ENCODE data around the gene VAV2. TPM values are rescaled to one million over a fixed set of nuclear protein-coding genes. Genes with fewer than 3 reads are reported as not detected.

VAV2 gene
- total RNA-seq, 1 donor from 2014 or later, result 24.4 TPM

- TF ChIP-seq CTCF (IDR thresholded peaks at IDR 0.05), result no peak
- H3K27me3 Mint-ChIP-seq (ENCODE audit: unreplicated experiment), result no peaks in the 10 kb centered on the region
- DNase-seq (ENCODE audit: extremely low spot score, unreplicated experiment), result no peak
- no peak overlapping the region for H3K4me3 Mint-ChIP-seq (ENCODE audit: unreplicated experiment)
- H3K27ac Mint-ChIP-seq (ENCODE audit: unreplicated experiment), result no peak overlapping the region
- no peaks in the 10 kb centered on the region for H3K36me3 Mint-ChIP-seq (ENCODE audit: unreplicated experiment)
- no peaks in the 10 kb centered on the region for H3K9me3 Mint-ChIP-seq (ENCODE audit: unreplicated experiment)
- H3K4me1 Mint-ChIP-seq (ENCODE audit: unreplicated experiment), result peaks cover 49% of the 10 kb centered on the region
Measured at GRCh38 chr9:133981589-133981957, 10.6 kb downstream of the VAV2 start.

GRCh38 chr9:133980864-133981588 is 11.1 kb downstream of the VAV2 start:
- no peaks in the 10 kb centered on the region for H3K36me3 Mint-ChIP-seq (ENCODE audit: unreplicated experiment)
- no peaks in the 10 kb centered on the region for H3K27me3 Mint-ChIP-seq (ENCODE audit: unreplicated experiment)
- H3K9me3 Mint-ChIP-seq (ENCODE audit: unreplicated experiment), result no peaks in the 10 kb centered on the region
- H3K27ac Mint-ChIP-seq (ENCODE audit: unreplicated experiment), result no peak overlapping the region
- peaks cover 49% of the 10 kb centered on the region for H3K4me1 Mint-ChIP-seq (ENCODE audit: unreplicated experiment)
- no peak overlapping the region for H3K4me3 Mint-ChIP-seq (ENCODE audit: unreplicated experiment)
- DNase-seq (ENCODE audit: extremely low spot score, unreplicated experiment), result no peak
- no peak for TF ChIP-seq CTCF (IDR thresholded peaks at IDR 0.05)

- H3K27me3 Mint-ChIP-seq (ENCODE audit: unreplicated experiment), result no peaks in the 10 kb centered on the region
- TF ChIP-seq CTCF (IDR thresholded peaks at IDR 0.05), result no peak
- H3K27ac Mint-ChIP-seq (ENCODE audit: unreplicated experiment), result peak overlapping the region; percentile 35
- H3K9me3 Mint-ChIP-seq (ENCODE audit: unreplicated experiment), result no peaks in the 10 kb centered on the region
- no peak for DNase-seq (ENCODE audit: extremely low spot score, unreplicated experiment)
- H3K4me3 Mint-ChIP-seq (ENCODE audit: unreplicated experiment), result peak overlapping the region; percentile 34
- H3K4me1 Mint-ChIP-seq (ENCODE audit: unreplicated experiment), result peaks cover 49% of the 10 kb centered on the region
- H3K36me3 Mint-ChIP-seq (ENCODE audit: unreplicated experiment), result no peaks in the 10 kb centered on the region
Measured at GRCh38 chr9:133979921-133980863, 11.9 kb downstream of the VAV2 start.

GRCh38 chr9:133979273-133979920 is 12.7 kb downstream of the VAV2 start:
- no peaks in the 10 kb centered on the region for H3K27me3 Mint-ChIP-seq (ENCODE audit: unreplicated experiment)
- no peaks in the 10 kb centered on the region for H3K36me3 Mint-ChIP-seq (ENCODE audit: unreplicated experiment)
- peak overlapping the region; percentile 35 for H3K27ac Mint-ChIP-seq (ENCODE audit: unreplicated experiment)
- no peak for TF ChIP-seq CTCF (IDR thresholded peaks at IDR 0.05)
- DNase-seq (ENCODE audit: extremely low spot score, unreplicated experiment), result no peak
- peaks cover 49% of the 10 kb centered on the region for H3K4me1 Mint-ChIP-seq (ENCODE audit: unreplicated experiment)
- H3K9me3 Mint-ChIP-seq (ENCODE audit: unreplicated experiment), result no peaks in the 10 kb centered on the region
- H3K4me3 Mint-ChIP-seq (ENCODE audit: unreplicated experiment), result peak overlapping the region; percentile 34
